Measurements from ENCODE around the gene SHC2. TPM values are rescaled to one million over a fixed set of nuclear protein-coding genes. Genes with fewer than 3 reads are reported as not detected.

The SHC2 gene
- total and polyA plus RNA-seq, 9 of the 15 experiments (the other 6 are each of a cell fraction or from before 2014, with no cell fraction given), result 0.14 to 0.36 (median 0.17) TPM; not detected in 5

GRCh38 chr19:475360-475759 lies 14.5 kb upstream of the SHC2 start:
- DNase-seq (ENCODE audit: extremely low read depth in 1 of 4, low spot score in 3 of 4), result no peak
- no peak overlapping the region for H3K4me3 ChIP-seq
- no peak for FAIRE-seq
- ChIA-PET CTCF (ENCODE audit: low intra/inter-chr PET ratio) (no interaction called here), POLR2A (no interaction called here)
- no TSS peak for BruUV-seq (replicated peaks)
- intact Hi-C loops (cut with micrococcal nuclease), result no loop called here
- peaks cover 0 to 45% of the 10 kb centered on the region in 2 experiments; a peak in 3 of 5 replicates for H3K4me1 ChIP-seq (replicated peaks in 1 of 2; ENCODE audit: control insufficient read depth in 2 of 2, insufficient read depth in 2 of 2, low read length in 2 of 2)
- H3K36me3 ChIP-seq (ENCODE audit: control insufficient read depth, insufficient read depth, low read length), result no peaks in the 10 kb centered on the region
- H3K27me3 ChIP-seq (ENCODE audit: control insufficient read depth in 2 of 2, insufficient read depth in 2 of 2, low read length in 2 of 2), result peaks cover 0 to 23% of the 10 kb centered on the region in 2 experiments; a peak in 2 of 5 replicates
- no peak overlapping the region for H3K27ac ChIP-seq (ENCODE audit: extremely low read depth, low read depth, low read length)
- H4K20me1 ChIP-seq (replicated peaks; ENCODE audit: control insufficient read depth, insufficient read depth, low read length), result no peaks in the 10 kb centered on the region; the same call in 1 of the 2 replicates
- no peaks in the 10 kb centered on the region for H3K9me1 ChIP-seq (ENCODE audit: control insufficient read depth, insufficient read depth, low read length)
- no peak overlapping the region for H3K4me2 ChIP-seq (ENCODE audit: insufficient read depth, low read length)
- no peak overlapping the region for H2AFZ ChIP-seq (ENCODE audit: low read depth, low read length)
- H3K9ac ChIP-seq (ENCODE audit: insufficient read depth in 1 of 2, low read depth in 2 of 2, low read length in 2 of 2), result peak overlapping the region in 1 of 2 experiments; percentile 48; a peak in 1 of 4 replicates
- in situ Hi-C loops (cut with MboI), result no loop called here
- 0 out of 2 replicates have a peak, but pooled peaks cover 2% of the 10 kb centered on the region for H3K9me3 ChIP-seq (replicated peaks; ENCODE audit: control insufficient read depth, insufficient read depth, low read depth, low read length)
- no peak for ATAC-seq
- no peaks in the 10 kb centered on the region for H3K79me2 ChIP-seq (ENCODE audit: control insufficient read depth, insufficient read depth, low read length)
- 9% methylated on average over 9 of the region's 13 CpGs for WGBS (ENCODE audit: insufficient coverage, low coverage, missing lambda C conversion rate)
- TF ChIP-seq, protein P1, sequence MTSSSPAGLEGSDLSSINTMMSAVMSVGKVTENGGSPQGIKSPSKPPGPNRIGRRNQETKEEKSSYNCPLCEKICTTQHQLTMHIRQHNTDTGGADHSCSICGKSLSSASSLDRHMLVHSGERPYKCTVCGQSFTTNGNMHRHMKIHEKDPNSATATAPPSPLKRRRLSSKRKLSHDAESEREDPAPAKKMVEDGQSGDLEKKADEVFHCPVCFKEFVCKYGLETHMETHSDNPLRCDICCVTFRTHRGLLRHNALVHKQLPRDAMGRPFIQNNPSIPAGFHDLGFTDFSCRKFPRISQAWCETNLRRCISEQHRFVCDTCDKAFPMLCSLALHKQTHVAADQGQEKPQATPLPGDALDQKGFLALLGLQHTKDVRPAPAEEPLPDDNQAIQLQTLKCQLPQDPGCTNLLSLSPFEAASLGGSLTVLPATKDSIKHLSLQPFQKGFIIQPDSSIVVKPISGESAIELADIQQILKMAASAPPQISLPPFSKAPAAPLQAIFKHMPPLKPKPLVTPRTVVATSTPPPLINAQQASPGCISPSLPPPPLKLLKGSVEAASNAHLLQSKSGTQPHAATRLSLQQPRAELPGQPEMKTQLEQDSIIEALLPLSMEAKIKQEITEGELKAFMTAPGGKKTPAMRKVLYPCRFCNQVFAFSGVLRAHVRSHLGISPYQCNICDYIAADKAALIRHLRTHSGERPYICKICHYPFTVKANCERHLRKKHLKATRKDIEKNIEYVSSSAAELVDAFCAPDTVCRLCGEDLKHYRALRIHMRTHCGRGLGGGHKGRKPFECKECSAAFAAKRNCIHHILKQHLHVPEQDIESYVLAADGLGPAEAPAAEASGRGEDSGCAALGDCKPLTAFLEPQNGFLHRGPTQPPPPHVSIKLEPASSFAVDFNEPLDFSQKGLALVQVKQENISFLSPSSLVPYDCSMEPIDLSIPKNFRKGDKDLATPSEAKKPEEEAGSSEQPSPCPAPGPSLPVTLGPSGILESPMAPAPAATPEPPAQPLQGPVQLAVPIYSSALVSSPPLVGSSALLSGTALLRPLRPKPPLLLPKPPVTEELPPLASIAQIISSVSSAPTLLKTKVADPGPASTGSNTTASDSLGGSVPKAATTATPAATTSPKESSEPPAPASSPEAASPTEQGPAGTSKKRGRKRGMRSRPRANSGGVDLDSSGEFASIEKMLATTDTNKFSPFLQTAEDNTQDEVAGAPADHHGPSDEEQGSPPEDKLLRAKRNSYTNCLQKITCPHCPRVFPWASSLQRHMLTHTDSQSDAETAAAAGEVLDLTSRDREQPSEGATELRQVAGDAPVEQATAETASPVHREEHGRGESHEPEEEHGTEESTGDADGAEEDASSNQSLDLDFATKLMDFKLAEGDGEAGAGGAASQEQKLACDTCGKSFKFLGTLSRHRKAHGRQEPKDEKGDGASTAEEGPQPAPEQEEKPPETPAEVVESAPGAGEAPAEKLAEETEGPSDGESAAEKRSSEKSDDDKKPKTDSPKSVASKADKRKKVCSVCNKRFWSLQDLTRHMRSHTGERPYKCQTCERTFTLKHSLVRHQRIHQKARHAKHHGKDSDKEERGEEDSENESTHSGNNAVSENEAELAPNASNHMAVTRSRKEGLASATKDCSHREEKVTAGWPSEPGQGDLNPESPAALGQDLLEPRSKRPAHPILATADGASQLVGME (CRISPR knock-in tag; IDR thresholded peaks at IDR 0.05), result no peak
- TF ChIP-seq TAF15 (IDR thresholded peaks at IDR 0.05; ENCODE audit: low read depth, low read length) (no peak), LEF1 (IDR thresholded peaks at IDR 0.05) (no peak), TFE3 (CRISPR knock-in tag; IDR thresholded peaks at IDR 0.05) (no peak), FOS (IDR thresholded peaks at IDR 0.05; ENCODE audit: extremely low read depth, insufficient read length) (no peak), ELF2 (CRISPR knock-in tag; IDR thresholded peaks at IDR 0.05) (no peak), CHD4 (IDR thresholded peaks at IDR 0.05; ENCODE audit: insufficient read depth, insufficient replicate concordance, low read depth, low read length, poor library complexity, severe bottlenecking) (no peak), RBM34 (IDR thresholded peaks at IDR 0.05; ENCODE audit: borderline replicate concordance, insufficient read depth, low read length) (no peak)
- TF ChIP-seq, protein P2, sequence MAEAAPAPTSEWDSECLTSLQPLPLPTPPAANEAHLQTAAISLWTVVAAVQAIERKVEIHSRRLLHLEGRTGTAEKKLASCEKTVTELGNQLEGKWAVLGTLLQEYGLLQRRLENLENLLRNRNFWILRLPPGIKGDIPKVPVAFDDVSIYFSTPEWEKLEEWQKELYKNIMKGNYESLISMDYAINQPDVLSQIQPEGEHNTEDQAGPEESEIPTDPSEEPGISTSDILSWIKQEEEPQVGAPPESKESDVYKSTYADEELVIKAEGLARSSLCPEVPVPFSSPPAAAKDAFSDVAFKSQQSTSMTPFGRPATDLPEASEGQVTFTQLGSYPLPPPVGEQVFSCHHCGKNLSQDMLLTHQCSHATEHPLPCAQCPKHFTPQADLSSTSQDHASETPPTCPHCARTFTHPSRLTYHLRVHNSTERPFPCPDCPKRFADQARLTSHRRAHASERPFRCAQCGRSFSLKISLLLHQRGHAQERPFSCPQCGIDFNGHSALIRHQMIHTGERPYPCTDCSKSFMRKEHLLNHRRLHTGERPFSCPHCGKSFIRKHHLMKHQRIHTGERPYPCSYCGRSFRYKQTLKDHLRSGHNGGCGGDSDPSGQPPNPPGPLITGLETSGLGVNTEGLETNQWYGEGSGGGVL (CRISPR knock-in tag; IDR thresholded peaks at IDR 0.05), result no peak
- TF ChIP-seq, protein P3, sequence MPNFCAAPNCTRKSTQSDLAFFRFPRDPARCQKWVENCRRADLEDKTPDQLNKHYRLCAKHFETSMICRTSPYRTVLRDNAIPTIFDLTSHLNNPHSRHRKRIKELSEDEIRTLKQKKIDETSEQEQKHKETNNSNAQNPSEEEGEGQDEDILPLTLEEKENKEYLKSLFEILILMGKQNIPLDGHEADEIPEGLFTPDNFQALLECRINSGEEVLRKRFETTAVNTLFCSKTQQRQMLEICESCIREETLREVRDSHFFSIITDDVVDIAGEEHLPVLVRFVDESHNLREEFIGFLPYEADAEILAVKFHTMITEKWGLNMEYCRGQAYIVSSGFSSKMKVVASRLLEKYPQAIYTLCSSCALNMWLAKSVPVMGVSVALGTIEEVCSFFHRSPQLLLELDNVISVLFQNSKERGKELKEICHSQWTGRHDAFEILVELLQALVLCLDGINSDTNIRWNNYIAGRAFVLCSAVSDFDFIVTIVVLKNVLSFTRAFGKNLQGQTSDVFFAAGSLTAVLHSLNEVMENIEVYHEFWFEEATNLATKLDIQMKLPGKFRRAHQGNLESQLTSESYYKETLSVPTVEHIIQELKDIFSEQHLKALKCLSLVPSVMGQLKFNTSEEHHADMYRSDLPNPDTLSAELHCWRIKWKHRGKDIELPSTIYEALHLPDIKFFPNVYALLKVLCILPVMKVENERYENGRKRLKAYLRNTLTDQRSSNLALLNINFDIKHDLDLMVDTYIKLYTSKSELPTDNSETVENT (CRISPR knock-in tag; IDR thresholded peaks at IDR 0.05), result no peak

All from K562 (cell line).